GM19463 (cell line): ENCODE data around the gene OVOL2.

Source experiments
- ATAC-seq: cut with Tn5 transposase; IDR thresholded peaks from one replicate; pipeline ENCODE4 v1.9.1; 2021; ENCODE audit warnings: mild to moderate bottlenecking, moderate library complexity; ENCODE audit not compliant: unreplicated experiment

Gene OVOL2

GRCh38 chr20:18018100-18018499, 39.6 kb downstream of the OVOL2 start:
- ATAC-seq: no peak

DNA sequence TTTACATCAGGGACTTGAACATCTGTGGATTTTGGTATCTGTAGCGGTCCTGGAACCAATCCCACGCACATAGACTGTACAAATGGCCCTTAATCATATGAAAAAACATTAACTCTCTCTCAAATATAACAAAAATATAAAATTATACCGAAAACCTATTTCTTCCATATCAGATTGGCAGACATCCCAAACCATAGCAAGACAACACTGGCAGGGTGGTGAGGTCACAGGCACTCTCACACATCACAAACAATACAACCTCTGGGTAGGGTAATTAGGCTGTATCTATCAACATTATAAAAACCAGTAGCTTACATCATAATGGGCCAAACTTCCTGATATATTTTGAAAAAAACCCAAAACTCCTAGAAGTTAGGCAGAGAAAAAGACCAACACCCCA, 40.9 kb downstream of the OVOL2 start:
- ATAC-seq: no peak

DNA sequence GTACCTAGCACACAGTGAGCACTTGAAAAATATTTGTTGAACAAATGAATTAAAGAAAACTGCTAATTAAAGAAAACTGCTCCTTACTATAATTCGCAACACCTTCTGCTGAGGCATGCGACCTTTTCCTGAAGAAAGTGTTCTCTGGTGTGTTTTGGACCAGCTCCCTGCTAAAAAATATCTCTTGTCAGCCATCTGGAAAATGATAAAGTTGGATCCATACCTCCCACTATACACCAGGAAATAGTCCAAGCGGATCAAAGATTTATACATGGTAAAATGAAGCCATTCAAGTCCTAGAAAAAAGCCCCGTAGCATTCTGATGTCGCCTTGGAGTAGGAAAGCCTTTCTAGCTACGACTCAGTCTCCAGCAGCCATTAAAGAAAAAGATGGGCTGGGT, 43.3 kb downstream of the OVOL2 start:
- no peak for ATAC-seq

DNA sequence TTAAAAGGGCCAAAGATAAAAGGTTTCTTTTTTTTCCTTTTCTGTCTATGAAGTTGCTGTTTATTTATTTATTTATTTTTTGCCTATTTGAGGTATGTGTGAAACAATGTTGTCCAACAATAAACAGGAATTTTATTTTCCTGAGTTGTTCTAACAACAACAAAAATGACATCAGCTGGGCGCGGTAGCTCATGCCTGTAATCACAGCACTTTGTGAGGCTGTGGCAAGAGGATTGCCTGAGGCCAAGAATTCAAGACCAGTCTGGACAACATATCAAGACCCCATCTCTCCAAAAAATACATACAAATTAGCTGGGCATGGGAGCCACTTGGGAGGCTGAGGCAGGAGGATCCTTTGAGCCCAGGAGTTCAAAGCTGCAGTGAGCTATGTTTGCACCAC, 44.8 kb downstream of the OVOL2 start:
- no peak for ATAC-seq

DNA sequence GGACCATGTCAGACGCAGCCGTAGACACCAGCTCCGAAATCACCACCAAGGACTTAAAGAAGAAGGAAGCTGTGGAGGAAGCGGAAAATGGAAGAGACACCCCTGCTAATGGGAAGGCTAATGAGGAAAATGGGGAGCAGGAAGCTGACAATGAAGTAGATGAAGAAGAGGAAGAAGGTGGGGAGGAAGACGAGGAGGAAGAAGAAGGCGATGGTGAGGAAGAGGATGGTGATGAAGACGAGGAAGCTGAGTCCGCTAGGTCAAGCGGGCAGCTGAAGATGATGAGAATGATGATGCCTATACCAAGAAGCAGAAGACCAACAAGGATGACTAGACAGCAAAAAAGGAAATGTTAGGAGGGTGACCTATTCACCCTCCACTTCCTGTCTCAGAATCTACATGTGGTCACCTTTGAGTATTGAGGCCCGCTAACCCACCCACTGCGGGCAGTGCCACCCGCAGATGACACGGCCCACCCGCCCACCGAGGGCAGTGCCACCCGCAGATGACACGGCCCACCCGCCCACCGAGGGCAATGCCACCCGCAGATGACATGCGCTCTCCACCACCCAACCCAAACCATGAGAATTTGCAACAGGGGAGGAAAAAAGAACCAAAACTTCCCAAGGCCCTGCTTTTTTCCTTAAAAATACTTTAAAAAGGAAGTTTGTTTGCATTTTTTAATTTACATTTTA, 45.6 kb downstream of the OVOL2 start:
- no peak for ATAC-seq

GRCh38 chr20:18011482-18011881, 46.2 kb downstream of the OVOL2 start:
- no peak for ATAC-seq

GRCh38 chr20:18009116-18009515, 48.6 kb downstream of the OVOL2 start:
- ATAC-seq: no peak

- ATAC-seq: no peak
Measured at GRCh38 chr20:18007534-18008292, 50.0 kb downstream of the OVOL2 start.

DNA sequence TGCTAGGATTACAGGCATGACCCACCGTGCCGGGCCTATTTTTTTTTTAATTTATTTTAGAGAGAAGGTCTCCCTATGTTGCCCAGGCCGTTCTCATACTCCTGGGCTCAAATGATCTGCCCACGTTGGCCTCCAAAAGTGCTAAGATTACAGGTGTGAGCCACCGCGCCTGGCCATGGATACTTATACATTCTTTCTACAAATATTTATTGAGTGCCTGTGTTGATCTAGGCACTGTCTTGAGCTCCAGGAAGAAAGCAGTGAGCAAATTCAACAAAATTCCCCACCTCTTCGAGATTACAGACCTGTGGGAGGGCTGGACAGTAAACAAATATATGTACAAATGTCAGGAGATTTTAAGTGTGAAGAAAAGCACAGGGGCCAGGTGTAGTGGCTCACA, 51.0 kb downstream of the OVOL2 start:
- ATAC-seq: no peak

GRCh38 chr20:18005990-18006364, 51.7 kb downstream of the OVOL2 start:
- no peak for ATAC-seq

DNA sequence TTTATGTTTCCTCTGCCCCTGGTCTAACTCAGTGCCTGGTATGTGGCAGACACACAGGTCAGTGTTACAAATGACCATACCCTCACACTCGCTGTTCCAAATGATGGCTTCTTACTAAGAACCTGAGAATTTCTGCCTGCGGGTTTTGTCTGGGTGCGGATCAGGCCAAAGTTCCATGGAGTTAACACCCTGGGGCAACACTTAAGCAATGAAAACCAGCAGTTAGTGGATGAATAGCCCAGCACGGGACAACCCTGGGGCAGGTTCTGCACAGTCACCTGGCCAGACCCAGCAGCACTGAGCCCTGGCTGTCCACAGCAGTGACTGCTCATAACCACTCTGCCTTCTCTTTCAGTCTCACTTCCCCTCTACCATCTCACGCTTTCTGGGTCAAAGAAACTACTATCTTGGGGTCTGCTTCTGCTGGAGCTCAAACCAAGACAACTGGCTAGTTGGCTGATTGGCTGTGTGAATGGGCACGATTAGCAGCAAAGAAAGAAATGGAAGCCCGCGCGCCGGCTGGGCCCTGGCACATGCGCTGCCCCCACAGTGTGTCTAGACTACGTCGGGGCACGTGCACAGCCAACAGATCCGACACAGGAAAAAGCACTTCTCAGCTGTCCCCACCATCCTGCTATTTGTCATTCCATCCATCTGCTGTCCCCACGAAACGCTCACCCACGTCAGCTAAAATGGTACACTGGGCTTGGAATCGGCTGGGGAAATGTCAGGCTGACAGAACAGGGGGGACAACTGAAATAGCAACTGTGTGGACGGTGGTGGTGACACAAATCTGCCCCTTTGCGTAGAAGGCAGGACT, 52.3 kb downstream of the OVOL2 start:
- peak; percentile 94 for ATAC-seq

DNA sequence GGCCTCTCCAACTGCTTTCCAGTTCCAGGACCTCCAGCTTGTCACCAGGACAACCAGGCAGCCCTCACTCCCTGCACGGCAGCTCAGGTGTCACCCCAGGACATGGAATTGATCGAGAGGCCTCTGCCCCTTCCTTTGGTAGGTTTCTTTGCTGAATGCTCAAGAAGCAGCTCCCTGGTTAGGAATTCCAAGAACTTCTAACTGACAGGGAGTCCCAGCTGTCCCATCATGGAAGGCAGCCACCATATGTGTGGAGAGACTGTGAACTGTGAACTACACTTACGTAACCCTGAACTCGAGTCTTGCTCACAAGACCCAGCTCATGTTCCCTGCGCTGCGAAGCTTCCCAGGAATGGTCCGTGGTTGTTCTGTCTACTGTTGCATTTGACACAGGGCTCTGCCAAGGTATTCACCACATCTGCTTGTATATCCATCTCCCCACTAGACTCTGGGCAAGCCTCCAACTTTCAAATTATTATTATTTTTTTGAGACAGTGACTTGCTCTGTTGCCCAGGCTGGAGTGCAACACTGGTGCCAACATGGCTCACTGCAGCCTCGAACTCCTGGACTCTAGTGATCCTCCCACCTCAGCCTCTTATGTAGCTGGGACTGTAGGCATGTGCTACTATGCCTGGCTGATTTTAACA, 53.2 kb downstream of the OVOL2 start:
- no peak for ATAC-seq

GRCh38 chr20:18003897-18004296, 53.8 kb downstream of the OVOL2 start:
- ATAC-seq: peak; percentile 42

DNA sequence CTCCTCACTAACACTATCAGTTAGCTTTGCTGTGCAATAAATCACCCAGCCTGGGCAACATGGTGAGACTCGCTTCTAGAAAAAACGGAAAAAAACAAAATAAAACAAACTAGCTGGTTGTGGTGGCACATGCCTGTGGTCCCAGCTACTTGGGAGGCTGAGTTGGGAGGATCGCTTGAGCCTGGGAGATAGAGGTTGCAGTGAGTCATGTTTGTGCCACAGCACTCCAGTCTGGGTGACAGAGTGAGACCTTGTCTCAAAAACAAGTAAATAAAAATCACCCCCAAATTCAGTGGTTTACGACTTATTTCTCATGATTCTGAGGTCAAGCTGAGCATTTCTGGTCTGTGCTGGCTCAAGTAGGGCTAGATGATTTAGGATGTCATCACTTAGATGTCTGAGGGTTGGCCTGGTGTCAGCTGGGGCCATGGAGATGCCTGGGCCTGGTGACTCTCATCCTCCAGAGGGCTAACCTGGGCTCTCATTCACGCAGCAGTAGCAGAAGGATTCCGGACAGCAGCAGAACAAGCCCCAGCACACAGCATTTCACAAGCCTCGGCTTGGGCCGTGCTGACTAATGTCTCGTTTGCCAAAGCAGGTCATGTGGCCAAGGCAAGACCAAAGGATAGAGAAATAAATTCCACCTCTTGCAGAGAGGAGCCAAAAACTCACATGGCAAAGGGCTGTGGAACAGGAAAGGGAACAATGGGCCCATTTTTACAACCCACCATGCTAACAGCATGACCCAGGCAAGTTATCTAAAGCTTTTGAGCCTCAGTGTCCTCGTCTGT, 56.4 kb downstream of the OVOL2 start:
- ATAC-seq: no peak

- ATAC-seq: no peak
Measured at GRCh38 chr20:17999566-17999965, 58.1 kb downstream of the OVOL2 start.

- ATAC-seq: no peak
Measured at GRCh38 chr20:17998446-17998845, 59.3 kb downstream of the OVOL2 start.

DNA sequence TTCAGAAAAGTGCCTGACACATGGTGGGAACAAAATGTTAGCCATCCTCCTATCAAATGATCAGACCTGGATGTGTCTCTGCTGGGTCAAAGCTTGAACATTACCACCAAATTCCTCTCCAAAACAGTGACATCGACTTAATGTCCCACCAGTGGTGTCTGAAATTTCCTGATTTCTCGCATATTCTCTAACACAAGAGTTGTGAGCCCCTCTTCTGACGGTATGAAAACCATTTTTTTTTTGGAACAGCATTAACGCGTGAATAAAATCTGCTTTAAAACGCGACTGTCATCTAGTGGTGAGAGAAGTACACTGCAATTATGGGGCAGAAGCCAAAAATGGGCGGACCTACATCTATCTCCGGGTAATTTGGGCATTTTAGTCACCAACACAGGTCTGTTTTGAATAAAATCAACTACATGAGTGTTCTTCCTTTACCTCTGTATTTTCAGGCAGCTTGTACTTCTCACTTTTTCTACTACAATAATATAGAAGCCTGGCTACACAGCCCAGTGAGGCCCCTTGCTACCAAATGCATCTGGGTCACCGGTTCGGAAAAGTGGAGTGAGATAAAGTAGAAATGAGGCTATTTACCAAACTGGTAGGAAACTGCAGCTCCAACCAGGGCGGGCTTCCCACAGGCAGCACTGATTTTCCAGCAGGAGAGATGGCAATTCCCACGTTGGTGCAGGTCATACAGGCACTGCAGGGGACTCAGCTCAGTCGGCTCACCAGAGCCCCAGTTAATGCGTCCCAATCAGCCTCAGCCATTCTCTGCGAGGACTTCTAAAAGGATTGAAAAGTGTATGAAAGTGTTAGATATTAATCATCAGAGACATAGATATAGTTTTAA, 61.5 kb downstream of the OVOL2 start:
- ATAC-seq: no peak

DNA sequence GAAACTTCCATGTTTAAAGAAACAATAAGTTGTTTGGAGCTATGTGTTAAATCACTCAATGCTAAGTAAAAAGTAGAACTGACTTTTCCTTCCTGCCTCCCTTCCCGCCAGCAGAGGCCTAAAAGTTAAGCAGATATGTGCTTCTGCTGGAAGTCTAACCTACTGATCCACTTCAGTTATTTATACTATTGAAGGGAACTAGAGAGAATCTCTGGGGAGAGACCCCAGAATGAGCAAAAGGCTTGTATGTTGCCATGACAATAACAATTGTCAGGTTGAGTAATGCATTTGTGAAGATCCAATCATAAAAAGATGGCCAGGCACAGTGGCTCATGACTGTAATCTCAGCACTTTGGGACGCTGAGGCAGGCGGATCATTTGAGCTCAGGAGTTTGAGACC, 64.2 kb downstream of the OVOL2 start:
- ATAC-seq: no peak

- ATAC-seq: no peak
Measured at GRCh38 chr20:17992847-17993513, 64.7 kb downstream of the OVOL2 start.
